ENCODE results near the gene ADCY5. TPM values are rescaled to one million over a fixed set of nuclear protein-coding genes. Genes with fewer than 3 reads are reported as not detected.

Gene ADCY5
- total RNA-seq, 1 donor: under 0.01 TPM

- no peak for DNase-seq (ENCODE audit: low read depth)
- no peak for TF ChIP-seq CTCF (IDR thresholded peaks at IDR 0.05; ENCODE audit: insufficient read depth, low read length)
Observed at GRCh38 chr3:123336441-123336851, 112.4 kb downstream of the ADCY5 start.

GRCh38 chr3:123336001-123336400, 112.9 kb downstream of the ADCY5 start:
- DNase-seq (ENCODE audit: low read depth): no peak
- H3K4me3 ChIP-seq (ENCODE audit: low read depth, low read length): no peak overlapping the region
- TF ChIP-seq CTCF (IDR thresholded peaks at IDR 0.05; ENCODE audit: insufficient read depth, low read length): no peak

More at GRCh38 chr3:123336441-123336851, 112.4 kb downstream of the ADCY5 start:
- H3K4me3 ChIP-seq (ENCODE audit: low read depth, low read length): no peak overlapping the region

- no peak for DNase-seq (ENCODE audit: low read depth)
- no peak overlapping the region for H3K4me3 ChIP-seq (ENCODE audit: low read depth, low read length)
- TF ChIP-seq CTCF (IDR thresholded peaks at IDR 0.05; ENCODE audit: insufficient read depth, low read length): no peak
Observed at GRCh38 chr3:123335007-123335670, 113.8 kb downstream of the ADCY5 start.

- DNase-seq (ENCODE audit: low read depth): no peak
- H3K4me3 ChIP-seq (ENCODE audit: low read depth, low read length): no peak overlapping the region
- no peak for TF ChIP-seq CTCF (IDR thresholded peaks at IDR 0.05; ENCODE audit: insufficient read depth, low read length)
Observed at GRCh38 chr3:123334056-123334455, 114.8 kb downstream of the ADCY5 start.

- TF ChIP-seq CTCF (IDR thresholded peaks at IDR 0.05; ENCODE audit: insufficient read depth, low read length): no peak
- no peak for DNase-seq (ENCODE audit: low read depth)
- no peak overlapping the region for H3K4me3 ChIP-seq (ENCODE audit: low read depth, low read length)
Observed at GRCh38 chr3:123333401-123333800, 115.5 kb downstream of the ADCY5 start.

- H3K4me3 ChIP-seq (ENCODE audit: low read depth, low read length): no peak overlapping the region
- no peak for DNase-seq (ENCODE audit: low read depth)
- no peak for TF ChIP-seq CTCF (IDR thresholded peaks at IDR 0.05; ENCODE audit: insufficient read depth, low read length)
Observed at GRCh38 chr3:123332124-123332641, 116.7 kb downstream of the ADCY5 start.

All from fibroblast of the aortic adventitia (primary cell).